EH (cell line): ENCODE results near the gene HRAS.
"Not testable (repeated sequence)": the region's sequence is repeated elsewhere in the genome, so short reads cannot be mapped to it uniquely, and the experiment has no call there.

Experiments
- DNase-seq: peaks from one replicate; pipeline ENCODE4 v3.0.0-alpha.2; 2015; ENCODE audit warnings: low read depth

Gene HRAS

GRCh38 chr11:535519-536454 is at the start of gene HRAS:
TSS of gene HRAS (minus strand) at chr11:535576.
- DNase-seq = peak; percentile 92

GRCh38 chr11:584287-584686 is 48.9 kb upstream of the HRAS start:
- DNase-seq = no peak

GRCh38 chr11:581752-582151 is 46.4 kb upstream of the HRAS start:
- DNase-seq = no peak

- no peak for DNase-seq
Measured at GRCh38 chr11:581342-581741, 46.0 kb upstream of the HRAS start.

GRCh38 chr11:579830-580601 is 44.6 kb upstream of the HRAS start:
- no peak for DNase-seq

- DNase-seq = no peak
Measured at GRCh38 chr11:578276-579035, 43.1 kb upstream of the HRAS start.

- DNase-seq = no peak
Measured at GRCh38 chr11:577611-577894, 42.2 kb upstream of the HRAS start.

- no peak for DNase-seq
Measured at GRCh38 chr11:576811-577610, 41.6 kb upstream of the HRAS start.

GRCh38 chr11:575996-576768 is 40.8 kb upstream of the HRAS start, which contains the start of gene PHRF1:
TSS of gene PHRF1 (plus strand) at chr11:576470. CDS start at chr11:581513, 5,043 bp downstream.
- DNase-seq = peak; percentile 94

- DNase-seq = peak; percentile 23
Measured at GRCh38 chr11:575313-575995, 40.1 kb upstream of the HRAS start.

GRCh38 chr11:574632-575312 is 39.4 kb upstream of the HRAS start:
- DNase-seq = no peak

- DNase-seq = not testable (repeated sequence)
Measured at GRCh38 chr11:574031-574570, 38.7 kb upstream of the HRAS start.

GRCh38 chr11:573146-573759 is 37.9 kb upstream of the HRAS start:
- DNase-seq = no peak

- DNase-seq = no peak
Measured at GRCh38 chr11:571802-572185, 36.4 kb upstream of the HRAS start.

- no peak for DNase-seq
Measured at GRCh38 chr11:569158-569885, 33.9 kb upstream of the HRAS start.

- DNase-seq = peak; percentile 95
Measured at GRCh38 chr11:568306-569157, 33.2 kb upstream of the HRAS start.

GRCh38 chr11:567629-568292 is 32.4 kb upstream of the HRAS start:
- DNase-seq = no peak
